Mesothelial cell of epicardium (in vitro differentiated cells): ENCODE measurements around the gene TFB2M. TPM values are rescaled to one million over a fixed set of nuclear protein-coding genes. Genes with fewer than 3 reads are reported as not detected.
"Not testable (repeated sequence)": the region's sequence is repeated elsewhere in the genome, so short reads cannot be mapped to it uniquely, and the experiment has no call there.

ENCODE experiments used
- DNase-seq, 2 experiments: peaks; one replicate each; pipeline ENCODE4 v3.0.0; 2021; ENCODE audit warnings: low spot score in 2 of 2; ENCODE audit not compliant: unreplicated experiment in 2 of 2
- H3K27ac Mint-ChIP-seq: 2 replicates; pipeline ENCODE4 v1.8.0; 2021; ENCODE audit warnings: mixed read lengths
- H3K27me3 Mint-ChIP-seq: 2 replicates; pipeline ENCODE4 v1.8.0; 2021; ENCODE audit warnings: low read depth, mixed read lengths
- H3K36me3 Mint-ChIP-seq: 2 replicates; pipeline ENCODE4 v1.8.0; 2021; ENCODE audit warnings: mixed read lengths
- H3K4me1 Mint-ChIP-seq: 2 replicates; pipeline ENCODE4 v1.8.0; 2021; ENCODE audit warnings: mixed read lengths
- H3K4me3 Mint-ChIP-seq: 2 replicates; pipeline ENCODE4 v1.8.0; 2021; ENCODE audit warnings: mild to moderate bottlenecking, moderate library complexity, mixed read lengths
- H3K9me3 Mint-ChIP-seq: 2 replicates; pipeline ENCODE4 v1.8.0; 2021; ENCODE audit warnings: mixed read lengths
- CTCF ChIP-seq: fragments of 200-600 bp; sonication (generic); IDR thresholded peaks from one replicate; pipeline ENCODE4 v1.5.0; 2021; ENCODE audit warnings: antibody characterized with exemption; ENCODE audit not compliant: unreplicated experiment
- total RNA-seq: library from RNA; stranded (reverse); gene quantifications from 3 replicates; pipeline ENCODE4 v1.2.1, GENCODE V29; 2021

The TFB2M gene
- total RNA-seq, 1 donor from 2014 or later: 12.1 TPM

- H3K27ac Mint-ChIP-seq: no peak overlapping the region
- no peaks in the 10 kb centered on the region for H3K27me3 Mint-ChIP-seq
Observed at GRCh38 chr1:246573491-246573890, 7.4 kb upstream of the TFB2M start.

GRCh38 chr1:246572785-246573184, 6.7 kb upstream of the TFB2M start:
- Mint-ChIP-seq H3K9me3 (no peaks in the 10 kb centered on the region), H3K36me3 (no peaks in the 10 kb centered on the region), H3K27ac (no peak overlapping the region), H3K4me1 (peaks cover 11% of the 10 kb centered on the region), H3K27me3 (no peaks in the 10 kb centered on the region), H3K4me3 (no peak overlapping the region)
- no peak for DNase-seq
- no peak for TF ChIP-seq CTCF

More at GRCh38 chr1:246573491-246573890, 7.4 kb upstream of the TFB2M start:
- Mint-ChIP-seq H3K4me1 (peaks cover 14% of the 10 kb centered on the region), H3K36me3 (no peaks in the 10 kb centered on the region), H3K4me3 (no peak overlapping the region), H3K9me3 (no peaks in the 10 kb centered on the region)
- DNase-seq: no peak
- no peak for TF ChIP-seq CTCF

DNA sequence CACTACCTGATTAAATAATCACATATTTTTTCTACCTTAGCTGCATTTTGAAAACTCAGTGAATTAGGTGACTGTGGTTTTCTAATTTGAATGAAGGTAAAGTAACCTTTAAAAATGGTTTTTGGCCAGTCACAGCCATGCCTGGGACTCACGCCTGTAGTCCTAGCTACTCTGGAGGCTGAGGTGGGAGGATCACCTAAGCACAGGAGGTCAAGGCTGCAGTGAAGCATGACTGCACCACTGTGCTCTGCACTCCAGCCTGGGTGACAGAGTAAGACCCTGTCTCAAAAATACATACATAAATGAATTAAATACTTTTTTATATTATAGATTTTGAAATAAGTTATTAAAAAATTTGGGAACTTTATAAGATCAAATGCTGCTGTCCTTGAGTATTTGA, 5.9 kb upstream of the TFB2M start:
- Mint-ChIP-seq H3K27ac (no peak overlapping the region), H3K36me3 (no peaks in the 10 kb centered on the region), H3K4me1 (peaks cover 11% of the 10 kb centered on the region), H3K27me3 (no peaks in the 10 kb centered on the region), H3K9me3 (no peaks in the 10 kb centered on the region), H3K4me3 (no peak overlapping the region)
- TF ChIP-seq CTCF: no peak
- DNase-seq: no peak

DNA sequence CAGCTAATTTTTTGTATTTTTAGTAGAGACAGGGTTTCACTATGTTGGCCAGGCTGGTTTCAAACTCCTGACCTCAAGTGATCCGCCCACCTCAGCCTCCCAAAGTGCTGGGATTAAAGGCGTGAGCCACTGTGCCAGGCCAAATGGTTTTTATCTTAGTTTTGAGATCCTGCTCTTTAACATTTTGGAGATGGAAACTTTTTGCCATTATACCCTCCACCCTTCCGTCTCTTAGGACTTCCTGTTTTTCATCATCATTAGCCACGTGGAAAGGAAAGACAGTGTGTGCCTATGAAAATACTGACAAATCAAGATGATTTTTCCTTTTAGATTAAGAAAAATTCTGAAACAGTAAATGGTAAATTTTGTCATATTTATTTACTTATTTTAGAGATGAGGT, 5.2 kb upstream of the TFB2M start:
- H3K27ac Mint-ChIP-seq, H3K9me3 Mint-ChIP-seq, H3K4me1 Mint-ChIP-seq, H3K36me3 Mint-ChIP-seq, H3K4me3 Mint-ChIP-seq, DNase-seq, H3K27me3 Mint-ChIP-seq: not testable (repeated sequence)

- no peak overlapping the region for H3K4me3 Mint-ChIP-seq
- H3K27ac Mint-ChIP-seq: no peak overlapping the region
- H3K4me1 Mint-ChIP-seq: peaks cover 21% of the 10 kb centered on the region
Observed at GRCh38 chr1:246569248-246570238, 3.5 kb upstream of the TFB2M start.

More at GRCh38 chr1:246569248-246570238, 3.5 kb upstream of the TFB2M start:
- H3K36me3 Mint-ChIP-seq: no peaks in the 10 kb centered on the region
- no peak for TF ChIP-seq CTCF
- H3K27me3 Mint-ChIP-seq: no peaks in the 10 kb centered on the region
- no peaks in the 10 kb centered on the region for H3K9me3 Mint-ChIP-seq
- DNase-seq: no peak
